ENCODE measurements around the gene PSORS1C1. TPM values are rescaled to one million over a fixed set of nuclear protein-coding genes. Genes with fewer than 3 reads are reported as not detected.

PSORS1C1 gene
- total and polyA plus RNA-seq, 2 experiments from 2014 or later: 1.4 to 4.6 TPM

- WGBS (ENCODE audit: low lambda C conversion rate, missing lambda C conversion rate): 48% methylated on average over 2 of the region's 2 CpGs
- H3K27me3 ChIP-seq: no peaks in the 10 kb centered on the region
- no peak for DNase-seq (ENCODE audit: low spot score)
- H3K79me2 ChIP-seq: no peaks in the 10 kb centered on the region
- H3K4me2 ChIP-seq: no peak overlapping the region
- H3K9me2 ChIP-seq (replicated peaks; ENCODE audit: insufficient read depth): no peaks in the 10 kb centered on the region
- TF ChIP-seq EZH2phosphoT487 (IDR thresholded peaks at IDR 0.05; ENCODE audit: low read depth, severe bottlenecking, unreplicated experiment) (no peak), EZH2 (IDR thresholded peaks at IDR 0.05; ENCODE audit: borderline replicate concordance) (no peak)
- no peaks in the 10 kb centered on the region for H3K9me3 ChIP-seq (ENCODE audit: low read depth)
- no peak overlapping the region for H3K27ac ChIP-seq
- H2AFZ ChIP-seq: no peak overlapping the region
- H4K20me1 ChIP-seq (ENCODE audit: insufficient read depth, poor library complexity, severe bottlenecking): no peaks in the 10 kb centered on the region
- peaks cover 4% of the 10 kb centered on the region for H3K4me1 ChIP-seq (ENCODE audit: insufficient read depth)
- no peaks in the 10 kb centered on the region for H3K36me3 ChIP-seq (replicated peaks; ENCODE audit: insufficient read depth, low read depth)
- no peak overlapping the region for H3K4me3 ChIP-seq
Measured at GRCh38 chr6:31142361-31142761, 27.8 kb downstream of the PSORS1C1 start.

- Histone ChIP-seq H4K20me1 (ENCODE audit: insufficient read depth, poor library complexity, severe bottlenecking) (no peaks in the 10 kb centered on the region), H3K9me2 (replicated peaks; ENCODE audit: insufficient read depth) (no peaks in the 10 kb centered on the region), H2AFZ (no peak overlapping the region), H3K27ac (no peak overlapping the region), H3K4me2 (no peak overlapping the region), H3K4me1 (ENCODE audit: insufficient read depth) (no peaks in the 10 kb centered on the region), H3K79me2 (no peaks in the 10 kb centered on the region), H3K27me3 (no peaks in the 10 kb centered on the region), H3K36me3 (replicated peaks; ENCODE audit: insufficient read depth, low read depth) (no peaks in the 10 kb centered on the region), H3K4me3 (no peak overlapping the region), H3K9me3 (ENCODE audit: low read depth) (no peaks in the 10 kb centered on the region)
- peak; percentile 60 for DNase-seq (ENCODE audit: low spot score)
- WGBS (ENCODE audit: low lambda C conversion rate, missing lambda C conversion rate): 49% methylated on average over 11 of the region's 11 CpGs
- TF ChIP-seq CTCF (IDR thresholded peaks at IDR 0.05; ENCODE audit: poor library complexity): no peak
- no peak for TF ChIP-seq EZH2phosphoT487 (IDR thresholded peaks at IDR 0.05; ENCODE audit: low read depth, severe bottlenecking, unreplicated experiment)
- TF ChIP-seq EZH2 (IDR thresholded peaks at IDR 0.05; ENCODE audit: borderline replicate concordance): no peak
Measured at GRCh38 chr6:31143148-31143547, 28.5 kb downstream of the PSORS1C1 start.

DNA sequence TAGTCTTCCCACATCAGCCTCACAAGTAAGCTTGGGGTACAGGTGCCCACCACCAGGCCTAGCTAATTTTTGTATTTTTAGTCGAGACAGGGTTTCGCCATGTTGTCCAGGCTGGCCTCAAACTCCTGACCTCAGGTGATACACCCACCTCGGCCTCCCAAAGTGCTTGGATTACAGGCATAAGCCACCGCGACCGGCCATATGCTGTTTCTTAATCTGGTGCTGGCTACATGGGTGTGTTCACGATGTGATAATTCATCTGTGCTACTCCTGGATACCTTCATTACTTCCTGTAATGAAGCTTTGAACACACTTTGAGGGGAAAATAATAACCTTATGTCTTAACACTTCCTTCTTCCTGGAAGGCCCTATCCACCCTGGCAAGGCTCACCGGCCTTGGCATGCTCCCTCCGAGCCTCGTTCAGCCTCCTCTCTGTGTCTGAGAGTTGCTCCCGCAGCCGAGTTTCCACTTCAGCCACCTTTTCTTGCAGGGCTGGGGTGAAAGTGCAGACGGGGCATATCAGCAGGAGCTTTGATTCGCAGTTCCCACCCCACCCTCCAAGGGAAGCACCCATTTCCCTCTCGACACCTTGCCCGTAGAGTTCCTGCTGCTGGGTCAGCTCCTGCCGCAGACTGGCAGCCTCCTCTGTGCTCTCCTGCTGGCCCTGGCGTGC, 29.8 kb downstream of the PSORS1C1 start:
- Histone ChIP-seq H2AFZ (no peak overlapping the region), H3K27me3 (no peaks in the 10 kb centered on the region), H3K4me3 (no peak overlapping the region), H3K27ac (no peak overlapping the region), H3K36me3 (replicated peaks; ENCODE audit: insufficient read depth, low read depth) (no peaks in the 10 kb centered on the region), H3K4me2 (no peak overlapping the region), H3K9me2 (replicated peaks; ENCODE audit: insufficient read depth) (no peaks in the 10 kb centered on the region), H4K20me1 (ENCODE audit: insufficient read depth, poor library complexity, severe bottlenecking) (no peaks in the 10 kb centered on the region), H3K9me3 (ENCODE audit: low read depth) (no peaks in the 10 kb centered on the region), H3K4me1 (ENCODE audit: insufficient read depth) (no peaks in the 10 kb centered on the region), H3K79me2 (no peaks in the 10 kb centered on the region)
- DNase-seq (ENCODE audit: low spot score): no peak
- 92% methylated on average over 18 of the region's 18 CpGs for WGBS (ENCODE audit: low lambda C conversion rate, missing lambda C conversion rate)
- TF ChIP-seq CTCF (IDR thresholded peaks at IDR 0.05; ENCODE audit: poor library complexity) (no peak), EZH2 (IDR thresholded peaks at IDR 0.05; ENCODE audit: borderline replicate concordance) (no peak), EZH2phosphoT487 (IDR thresholded peaks at IDR 0.05; ENCODE audit: low read depth, severe bottlenecking, unreplicated experiment) (no peak)

- Histone ChIP-seq H4K20me1 (ENCODE audit: insufficient read depth, poor library complexity, severe bottlenecking) (no peaks in the 10 kb centered on the region), H3K36me3 (replicated peaks; ENCODE audit: insufficient read depth, low read depth) (no peaks in the 10 kb centered on the region), H3K4me2 (no peak overlapping the region), H3K9me2 (replicated peaks; ENCODE audit: insufficient read depth) (no peaks in the 10 kb centered on the region), H3K27ac (no peak overlapping the region), H2AFZ (no peak overlapping the region), H3K9me3 (ENCODE audit: low read depth) (no peaks in the 10 kb centered on the region), H3K79me2 (no peaks in the 10 kb centered on the region), H3K4me1 (ENCODE audit: insufficient read depth) (no peaks in the 10 kb centered on the region), H3K4me3 (no peak overlapping the region), H3K27me3 (no peaks in the 10 kb centered on the region)
- TF ChIP-seq EZH2phosphoT487 (IDR thresholded peaks at IDR 0.05; ENCODE audit: low read depth, severe bottlenecking, unreplicated experiment) (no peak), EZH2 (IDR thresholded peaks at IDR 0.05; ENCODE audit: borderline replicate concordance) (no peak), CTCF (IDR thresholded peaks at IDR 0.05; ENCODE audit: poor library complexity) (no peak)
- WGBS (ENCODE audit: low lambda C conversion rate, missing lambda C conversion rate): 80% methylated on average over 11 of the region's 11 CpGs
- DNase-seq (ENCODE audit: low spot score): no peak
Measured at GRCh38 chr6:31144970-31145340, 30.4 kb downstream of the PSORS1C1 start.
